Testis (tissue), 2 donors: ENCODE data around the gene BCL7A.

ENCODE experiments used
- CTCF ChIP-seq, 3 experiments: fragments of 450-650 bp in 2 of 3; fragments of 200-600 bp in 1 of 3; sonication (generic) in 1 of 3; IDR thresholded peaks; one replicate each; pipeline ENCODE4 v1.5.1; 2016 to 2019; ENCODE audit warnings: antibody characterized with exemption in 3 of 3, mild to moderate bottlenecking in 2 of 3, moderate library complexity in 1 of 3
- POLR2A ChIP-seq: fragments of 450-650 bp; IDR thresholded peaks from one replicate; pipeline ENCODE4 v1.6.1; 2017; ENCODE audit warnings: antibody characterized with exemption, mild to moderate bottlenecking, moderate library complexity

DNA sequence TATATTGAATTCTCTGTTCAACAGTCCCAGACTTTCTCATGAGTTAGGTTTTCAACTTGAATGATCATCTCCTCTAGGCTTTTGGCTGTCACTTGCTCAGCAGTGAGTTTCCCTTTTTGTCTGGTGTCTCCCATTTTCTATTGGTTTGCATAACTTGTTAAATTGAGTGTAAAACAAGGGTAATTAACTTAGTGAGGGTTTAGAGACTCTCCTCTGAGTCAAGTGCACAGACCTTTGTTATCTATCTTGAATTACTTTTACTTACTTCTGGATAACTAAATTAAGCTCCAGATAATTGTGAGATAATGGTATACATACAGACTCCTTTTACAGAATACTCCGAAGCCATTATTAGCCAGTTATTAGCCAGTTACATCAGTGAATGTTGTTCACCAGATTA is 78.9 kb downstream of the BCL7A start:
- TF ChIP-seq CTCF (IDR thresholded peaks at IDR 0.05) (no peak), POLR2A (no peak)
